ENCODE results near the gene KIF1A. TPM values are rescaled to one million over a fixed set of nuclear protein-coding genes. Genes with fewer than 3 reads are reported as not detected.

KIF1A gene
- total RNA-seq, 1 donor from 2014 or later, result 90.9 TPM

DNA sequence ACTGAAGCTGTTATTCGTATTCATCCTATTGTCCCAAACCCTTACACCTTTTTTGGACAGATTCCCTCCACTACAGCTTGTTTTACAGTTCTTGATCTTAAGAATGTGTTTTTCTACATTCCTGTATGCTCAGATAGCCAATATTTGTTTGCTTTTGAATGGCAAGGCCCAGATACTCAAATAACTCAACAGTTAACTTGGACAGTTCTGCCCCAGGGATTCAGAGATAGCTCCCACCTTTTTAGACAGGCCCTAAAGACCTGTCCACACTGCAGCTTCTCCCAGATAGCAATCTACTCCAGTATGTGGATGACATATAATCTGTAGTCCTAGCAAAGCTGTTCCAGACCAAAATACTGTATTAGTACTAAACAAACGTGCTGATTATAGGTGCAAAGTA, 41.5 kb upstream of the KIF1A start:
- no peak for DNase-seq (ENCODE audit: low read depth, low spot score)
- H3K9me3 Mint-ChIP-seq, result no peaks in the 10 kb centered on the region
- no peak overlapping the region for H3K4me3 Mint-ChIP-seq
- no peaks in the 10 kb centered on the region for H3K4me1 Mint-ChIP-seq
- H3K27ac Mint-ChIP-seq (ENCODE audit: unreplicated experiment), result no peak overlapping the region
- TF ChIP-seq, protein P1, sequence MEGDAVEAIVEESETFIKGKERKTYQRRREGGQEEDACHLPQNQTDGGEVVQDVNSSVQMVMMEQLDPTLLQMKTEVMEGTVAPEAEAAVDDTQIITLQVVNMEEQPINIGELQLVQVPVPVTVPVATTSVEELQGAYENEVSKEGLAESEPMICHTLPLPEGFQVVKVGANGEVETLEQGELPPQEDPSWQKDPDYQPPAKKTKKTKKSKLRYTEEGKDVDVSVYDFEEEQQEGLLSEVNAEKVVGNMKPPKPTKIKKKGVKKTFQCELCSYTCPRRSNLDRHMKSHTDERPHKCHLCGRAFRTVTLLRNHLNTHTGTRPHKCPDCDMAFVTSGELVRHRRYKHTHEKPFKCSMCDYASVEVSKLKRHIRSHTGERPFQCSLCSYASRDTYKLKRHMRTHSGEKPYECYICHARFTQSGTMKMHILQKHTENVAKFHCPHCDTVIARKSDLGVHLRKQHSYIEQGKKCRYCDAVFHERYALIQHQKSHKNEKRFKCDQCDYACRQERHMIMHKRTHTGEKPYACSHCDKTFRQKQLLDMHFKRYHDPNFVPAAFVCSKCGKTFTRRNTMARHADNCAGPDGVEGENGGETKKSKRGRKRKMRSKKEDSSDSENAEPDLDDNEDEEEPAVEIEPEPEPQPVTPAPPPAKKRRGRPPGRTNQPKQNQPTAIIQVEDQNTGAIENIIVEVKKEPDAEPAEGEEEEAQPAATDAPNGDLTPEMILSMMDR (conservative IDR thresholded peaks at IDR 0.05), result no peak
- H3K27me3 Mint-ChIP-seq (ENCODE audit: low read depth), result peaks cover 17% of the 10 kb centered on the region
- no peaks in the 10 kb centered on the region for H3K36me3 Mint-ChIP-seq (ENCODE audit: low read depth)

DNA sequence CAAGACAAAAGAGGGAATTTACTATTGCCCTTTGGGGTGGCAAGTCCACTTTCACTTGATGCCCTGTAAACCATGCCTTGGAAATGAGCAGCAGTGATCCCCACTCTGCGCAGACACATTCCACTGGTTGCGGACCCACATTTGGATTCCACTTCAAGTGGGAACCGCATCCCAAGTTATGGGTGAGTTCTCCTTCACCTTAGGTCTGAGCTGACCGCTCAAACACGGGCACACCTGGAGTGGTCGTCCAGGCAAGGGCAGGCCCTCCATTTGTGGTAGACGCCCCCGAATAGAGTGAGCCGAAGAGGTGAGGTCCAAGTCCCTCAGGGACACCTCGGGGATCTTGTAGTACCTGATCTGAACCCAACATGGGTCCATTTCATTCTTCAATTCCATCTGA, 38.9 kb upstream of the KIF1A start:
- Mint-ChIP-seq H3K4me1 (no peaks in the 10 kb centered on the region), H3K4me3 (no peak overlapping the region), H3K27ac (ENCODE audit: unreplicated experiment) (no peak overlapping the region), H3K9me3 (no peaks in the 10 kb centered on the region), H3K36me3 (ENCODE audit: low read depth) (no peaks in the 10 kb centered on the region), H3K27me3 (ENCODE audit: low read depth) (peaks cover 9% of the 10 kb centered on the region)
- DNase-seq (ENCODE audit: low read depth, low spot score), result no peak
- TF ChIP-seq, protein P1 (conservative IDR thresholded peaks at IDR 0.05), result no peak

DNA sequence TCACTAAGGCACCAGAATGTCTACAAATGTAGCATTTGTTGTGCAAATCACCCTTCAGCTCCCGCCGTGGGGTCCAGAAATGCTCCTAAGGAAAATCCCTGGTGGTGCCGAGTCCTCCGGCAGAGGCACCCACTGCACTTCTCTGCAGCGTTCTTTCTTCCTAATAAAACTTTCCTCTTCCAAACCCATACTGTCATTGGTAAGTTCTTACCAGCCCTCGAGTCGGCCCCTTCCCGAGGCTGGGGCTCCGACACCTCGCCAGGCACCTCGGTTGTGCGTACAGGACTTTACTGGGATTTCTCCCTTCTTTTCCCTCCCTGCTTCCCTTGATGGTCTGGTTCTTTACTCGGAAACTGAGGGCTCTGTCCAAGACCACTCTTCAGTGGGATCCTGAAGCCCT, 38.3 kb upstream of the KIF1A start:
- H3K27ac Mint-ChIP-seq (ENCODE audit: unreplicated experiment), result no peak overlapping the region
- peaks cover 5% of the 10 kb centered on the region for H3K27me3 Mint-ChIP-seq (ENCODE audit: low read depth)
- TF ChIP-seq, protein P1 (conservative IDR thresholded peaks at IDR 0.05), result no peak
- H3K4me1 Mint-ChIP-seq, result no peaks in the 10 kb centered on the region
- H3K36me3 Mint-ChIP-seq (ENCODE audit: low read depth), result no peaks in the 10 kb centered on the region
- no peaks in the 10 kb centered on the region for H3K9me3 Mint-ChIP-seq
- no peak for DNase-seq (ENCODE audit: low read depth, low spot score)
- no peak overlapping the region for H3K4me3 Mint-ChIP-seq

DNA sequence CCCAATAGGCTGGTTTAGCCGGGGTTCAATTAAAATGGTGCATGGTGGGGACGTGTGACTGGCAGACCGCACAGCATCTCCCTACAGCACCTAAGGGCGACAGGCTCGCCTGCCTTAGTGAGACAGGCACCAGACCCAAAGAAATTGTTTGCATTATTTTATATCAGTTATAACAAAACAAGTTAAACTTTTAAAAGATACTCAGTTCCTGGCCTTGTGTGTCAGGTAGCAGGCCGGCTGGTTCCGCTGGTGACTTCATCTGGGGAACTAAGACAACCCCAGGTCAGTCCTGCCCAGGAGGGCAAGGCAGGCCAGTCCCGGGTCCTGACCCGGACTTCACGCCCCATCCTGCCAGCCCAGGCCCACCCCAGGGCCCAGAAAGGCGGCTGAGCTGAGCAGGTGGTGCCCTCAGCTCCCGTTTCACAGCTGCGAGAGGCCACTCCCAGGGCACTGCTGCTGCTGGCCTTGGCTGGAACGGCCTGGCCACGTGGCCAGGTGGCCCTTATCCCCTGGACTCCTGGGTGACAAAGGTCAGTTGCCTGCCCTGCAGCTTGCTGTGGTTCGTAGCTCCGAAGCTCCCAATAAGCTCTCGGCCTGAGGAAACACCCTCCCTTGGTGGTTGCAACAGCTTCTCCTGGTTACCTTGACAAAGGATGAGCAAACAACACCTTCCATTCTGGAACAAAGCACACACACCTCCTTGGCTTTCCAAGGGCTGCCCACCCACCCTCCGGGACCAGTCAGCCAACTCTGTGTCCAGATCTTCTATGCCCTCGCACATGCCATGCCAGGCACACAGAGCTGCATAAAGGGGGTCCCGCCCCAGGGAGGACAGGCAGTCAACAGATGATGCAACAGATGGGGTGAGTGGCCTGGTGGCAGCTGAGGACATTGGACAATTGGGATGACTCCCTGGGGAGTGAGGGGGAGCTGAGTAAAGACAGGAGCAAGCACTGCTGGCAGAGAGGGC, 37.3 kb upstream of the KIF1A start:
- DNase-seq (ENCODE audit: low read depth, low spot score), result no peak
- H3K4me1 Mint-ChIP-seq, result no peaks in the 10 kb centered on the region
- no peaks in the 10 kb centered on the region for H3K9me3 Mint-ChIP-seq
- TF ChIP-seq, protein P1 (conservative IDR thresholded peaks at IDR 0.05), result no peak
- H3K4me3 Mint-ChIP-seq, result no peak overlapping the region
- peak overlapping the region; percentile 28 for H3K27ac Mint-ChIP-seq (ENCODE audit: unreplicated experiment)
- no peaks in the 10 kb centered on the region for H3K36me3 Mint-ChIP-seq (ENCODE audit: low read depth)
- no peaks in the 10 kb centered on the region for H3K27me3 Mint-ChIP-seq (ENCODE audit: low read depth)

DNA sequence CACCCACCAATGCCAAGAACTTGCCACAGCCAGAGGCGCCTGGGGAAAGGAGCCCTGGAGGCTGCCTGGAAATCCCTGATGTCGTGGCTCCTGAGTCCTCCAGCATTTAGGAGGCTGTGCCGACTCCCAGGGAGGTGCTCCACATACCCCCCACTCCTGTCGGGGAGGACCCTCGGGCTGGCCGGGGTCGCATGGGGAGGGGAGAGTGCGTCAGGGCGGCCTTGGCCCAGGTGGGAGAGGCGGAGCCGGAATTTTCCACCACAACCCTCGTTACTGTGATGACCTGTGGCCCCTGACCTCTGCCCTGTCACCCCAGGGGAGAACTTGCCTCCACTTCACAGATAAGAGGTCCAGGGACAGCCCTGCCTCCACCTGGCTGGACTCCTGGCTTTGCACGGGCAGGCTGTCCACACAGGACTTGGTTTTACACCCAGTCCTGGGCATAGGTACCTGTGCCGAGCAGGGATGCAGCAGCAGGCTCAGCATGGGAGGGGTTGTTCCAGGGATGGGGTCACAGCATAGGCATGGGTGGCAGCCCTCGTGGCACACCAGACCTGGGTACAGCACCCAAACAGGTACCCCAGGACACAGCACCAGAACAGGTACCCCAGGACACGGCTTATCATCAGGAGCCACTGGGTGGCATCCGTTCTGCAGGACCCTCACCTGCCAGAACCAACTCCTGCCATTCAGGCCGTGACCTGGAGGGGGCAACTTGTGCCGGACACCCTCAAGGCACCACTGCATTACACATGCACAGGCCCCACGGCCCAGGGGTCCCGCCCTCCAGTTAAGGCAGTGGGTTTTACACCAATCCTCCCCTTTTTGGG, 36.3 kb upstream of the KIF1A start:
- no peak overlapping the region for H3K27ac Mint-ChIP-seq (ENCODE audit: unreplicated experiment)
- no peak overlapping the region for H3K4me3 Mint-ChIP-seq
- H3K9me3 Mint-ChIP-seq, result no peaks in the 10 kb centered on the region
- H3K36me3 Mint-ChIP-seq (ENCODE audit: low read depth), result no peaks in the 10 kb centered on the region
- DNase-seq (ENCODE audit: low read depth, low spot score), result no peak
- TF ChIP-seq, protein P1 (conservative IDR thresholded peaks at IDR 0.05), result peak; percentile 19
- H3K4me1 Mint-ChIP-seq, result no peaks in the 10 kb centered on the region
- H3K27me3 Mint-ChIP-seq (ENCODE audit: low read depth), result no peaks in the 10 kb centered on the region

Data from neural crest cell (in vitro differentiated cells).